Measurements from ENCODE around the gene MRTFA. TPM values are rescaled to one million over a fixed set of nuclear protein-coding genes. Genes with fewer than 3 reads are reported as not detected.
A peak's percentile ranks its signal among the peaks of the same experiment; 100 is the strongest.

The MRTFA gene
- total and polyA plus RNA-seq, 2 of the 13 experiments (the other 11 are each of a cell fraction or from before 2014, with no cell fraction given), result 2.4 to 8.2 TPM

DNA sequence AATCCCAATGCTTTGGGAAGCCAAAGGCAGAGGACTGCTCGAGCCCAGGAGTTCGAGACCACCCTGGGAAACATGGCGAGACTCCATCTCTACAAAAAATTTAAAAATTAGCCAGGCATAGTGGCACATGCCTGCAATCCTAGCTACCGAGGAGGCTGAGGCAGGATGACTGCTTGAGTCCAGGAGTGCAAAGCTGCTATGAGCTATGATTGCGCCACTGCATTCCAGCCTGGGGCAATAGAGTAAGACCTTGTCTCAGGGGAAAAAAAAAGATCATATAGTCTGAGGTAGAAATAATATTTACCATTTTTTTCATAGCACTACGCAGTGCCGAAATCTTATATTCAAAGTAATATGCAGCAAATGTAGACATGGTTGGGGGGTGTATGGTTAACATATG, 47.8 kb downstream of the MRTFA start (continued):
- TF ChIP-seq, protein P1, sequence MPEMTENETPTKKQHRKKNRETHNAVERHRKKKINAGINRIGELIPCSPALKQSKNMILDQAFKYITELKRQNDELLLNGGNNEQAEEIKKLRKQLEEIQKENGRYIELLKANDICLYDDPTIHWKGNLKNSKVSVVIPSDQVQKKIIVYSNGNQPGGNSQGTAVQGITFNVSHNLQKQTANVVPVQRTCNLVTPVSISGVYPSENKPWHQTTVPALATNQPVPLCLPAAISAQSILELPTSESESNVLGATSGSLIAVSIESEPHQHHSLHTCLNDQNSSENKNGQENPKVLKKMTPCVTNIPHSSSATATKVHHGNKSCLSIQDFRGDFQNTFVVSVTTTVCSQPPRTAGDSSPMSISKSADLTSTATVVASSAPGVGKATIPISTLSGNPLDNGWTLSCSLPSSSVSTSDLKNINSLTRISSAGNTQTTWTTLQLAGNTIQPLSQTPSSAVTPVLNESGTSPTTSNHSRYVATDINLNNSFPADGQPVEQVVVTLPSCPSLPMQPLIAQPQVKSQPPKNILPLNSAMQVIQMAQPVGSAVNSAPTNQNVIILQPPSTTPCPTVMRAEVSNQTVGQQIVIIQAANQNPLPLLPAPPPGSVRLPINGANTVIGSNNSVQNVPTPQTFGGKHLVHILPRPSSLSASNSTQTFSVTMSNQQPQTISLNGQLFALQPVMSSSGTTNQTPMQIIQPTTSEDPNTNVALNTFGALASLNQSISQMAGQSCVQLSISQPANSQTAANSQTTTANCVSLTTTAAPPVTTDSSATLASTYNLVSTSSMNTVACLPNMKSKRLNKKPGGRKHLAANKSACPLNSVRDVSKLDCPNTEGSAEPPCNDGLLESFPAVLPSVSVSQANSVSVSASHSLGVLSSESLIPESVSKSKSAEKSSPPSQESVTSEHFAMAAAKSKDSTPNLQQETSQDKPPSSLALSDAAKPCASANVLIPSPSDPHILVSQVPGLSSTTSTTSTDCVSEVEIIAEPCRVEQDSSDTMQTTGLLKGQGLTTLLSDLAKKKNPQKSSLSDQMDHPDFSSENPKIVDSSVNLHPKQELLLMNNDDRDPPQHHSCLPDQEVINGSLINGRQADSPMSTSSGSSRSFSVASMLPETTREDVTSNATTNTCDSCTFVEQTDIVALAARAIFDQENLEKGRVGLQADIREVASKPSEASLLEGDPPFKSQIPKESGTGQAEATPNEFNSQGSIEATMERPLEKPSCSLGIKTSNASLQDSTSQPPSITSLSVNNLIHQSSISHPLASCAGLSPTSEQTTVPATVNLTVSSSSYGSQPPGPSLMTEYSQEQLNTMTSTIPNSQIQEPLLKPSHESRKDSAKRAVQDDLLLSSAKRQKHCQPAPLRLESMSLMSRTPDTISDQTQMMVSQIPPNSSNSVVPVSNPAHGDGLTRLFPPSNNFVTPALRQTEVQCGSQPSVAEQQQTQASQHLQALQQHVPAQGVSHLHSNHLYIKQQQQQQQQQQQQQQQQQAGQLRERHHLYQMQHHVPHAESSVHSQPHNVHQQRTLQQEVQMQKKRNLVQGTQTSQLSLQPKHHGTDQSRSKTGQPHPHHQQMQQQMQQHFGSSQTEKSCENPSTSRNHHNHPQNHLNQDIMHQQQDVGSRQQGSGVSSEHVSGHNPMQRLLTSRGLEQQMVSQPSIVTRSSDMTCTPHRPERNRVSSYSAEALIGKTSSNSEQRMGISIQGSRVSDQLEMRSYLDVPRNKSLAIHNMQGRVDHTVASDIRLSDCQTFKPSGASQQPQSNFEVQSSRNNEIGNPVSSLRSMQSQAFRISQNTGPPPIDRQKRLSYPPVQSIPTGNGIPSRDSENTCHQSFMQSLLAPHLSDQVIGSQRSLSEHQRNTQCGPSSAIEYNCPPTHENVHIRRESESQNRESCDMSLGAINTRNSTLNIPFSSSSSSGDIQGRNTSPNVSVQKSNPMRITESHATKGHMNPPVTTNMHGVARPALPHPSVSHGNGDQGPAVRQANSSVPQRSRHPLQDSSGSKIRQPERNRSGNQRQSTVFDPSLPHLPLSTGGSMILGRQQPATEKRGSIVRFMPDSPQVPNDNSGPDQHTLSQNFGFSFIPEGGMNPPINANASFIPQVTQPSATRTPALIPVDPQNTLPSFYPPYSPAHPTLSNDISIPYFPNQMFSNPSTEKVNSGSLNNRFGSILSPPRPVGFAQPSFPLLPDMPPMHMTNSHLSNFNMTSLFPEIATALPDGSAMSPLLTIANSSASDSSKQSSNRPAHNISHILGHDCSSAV (CRISPR knock-in tag; IDR thresholded peaks at IDR 0.05; ENCODE audit: borderline replicate concordance), result no peak
- TF ChIP-seq, protein P2, sequence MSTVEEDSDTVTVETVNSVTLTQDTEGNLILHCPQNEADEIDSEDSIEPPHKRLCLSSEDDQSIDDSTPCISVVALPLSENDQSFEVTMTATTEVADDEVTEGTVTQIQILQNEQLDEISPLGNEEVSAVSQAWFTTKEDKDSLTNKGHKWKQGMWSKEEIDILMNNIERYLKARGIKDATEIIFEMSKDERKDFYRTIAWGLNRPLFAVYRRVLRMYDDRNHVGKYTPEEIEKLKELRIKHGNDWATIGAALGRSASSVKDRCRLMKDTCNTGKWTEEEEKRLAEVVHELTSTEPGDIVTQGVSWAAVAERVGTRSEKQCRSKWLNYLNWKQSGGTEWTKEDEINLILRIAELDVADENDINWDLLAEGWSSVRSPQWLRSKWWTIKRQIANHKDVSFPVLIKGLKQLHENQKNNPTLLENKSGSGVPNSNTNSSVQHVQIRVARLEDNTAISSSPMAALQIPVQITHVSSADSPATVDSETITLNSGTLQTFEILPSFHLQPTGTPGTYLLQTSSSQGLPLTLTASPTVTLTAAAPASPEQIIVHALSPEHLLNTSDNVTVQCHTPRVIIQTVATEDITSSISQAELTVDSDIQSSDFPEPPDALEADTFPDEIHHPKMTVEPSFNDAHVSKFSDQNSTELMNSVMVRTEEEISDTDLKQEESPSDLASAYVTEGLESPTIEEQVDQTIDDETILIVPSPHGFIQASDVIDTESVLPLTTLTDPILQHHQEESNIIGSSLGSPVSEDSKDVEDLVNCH (CRISPR knock-in tag; IDR thresholded peaks at IDR 0.05), result no peak
- TF ChIP-seq ZBTB25 (CRISPR knock-in tag; IDR thresholded peaks at IDR 0.05) (no peak), ZFX (CRISPR knock-in tag; IDR thresholded peaks at IDR 0.05; ENCODE audit: low read depth) (0 out of 2 replicates have a peak, but pooled peaks have one; percentile 11), ZMYM3 (CRISPR knock-in tag; IDR thresholded peaks at IDR 0.05) (peak; percentile 74; the same call in 1 of the 2 replicates), ZFY (CRISPR knock-in tag; IDR thresholded peaks at IDR 0.05) (no peak), NFE2 (CRISPR knock-in tag; IDR thresholded peaks at IDR 0.05) (no peak)
- TF ChIP-seq, protein P3, sequence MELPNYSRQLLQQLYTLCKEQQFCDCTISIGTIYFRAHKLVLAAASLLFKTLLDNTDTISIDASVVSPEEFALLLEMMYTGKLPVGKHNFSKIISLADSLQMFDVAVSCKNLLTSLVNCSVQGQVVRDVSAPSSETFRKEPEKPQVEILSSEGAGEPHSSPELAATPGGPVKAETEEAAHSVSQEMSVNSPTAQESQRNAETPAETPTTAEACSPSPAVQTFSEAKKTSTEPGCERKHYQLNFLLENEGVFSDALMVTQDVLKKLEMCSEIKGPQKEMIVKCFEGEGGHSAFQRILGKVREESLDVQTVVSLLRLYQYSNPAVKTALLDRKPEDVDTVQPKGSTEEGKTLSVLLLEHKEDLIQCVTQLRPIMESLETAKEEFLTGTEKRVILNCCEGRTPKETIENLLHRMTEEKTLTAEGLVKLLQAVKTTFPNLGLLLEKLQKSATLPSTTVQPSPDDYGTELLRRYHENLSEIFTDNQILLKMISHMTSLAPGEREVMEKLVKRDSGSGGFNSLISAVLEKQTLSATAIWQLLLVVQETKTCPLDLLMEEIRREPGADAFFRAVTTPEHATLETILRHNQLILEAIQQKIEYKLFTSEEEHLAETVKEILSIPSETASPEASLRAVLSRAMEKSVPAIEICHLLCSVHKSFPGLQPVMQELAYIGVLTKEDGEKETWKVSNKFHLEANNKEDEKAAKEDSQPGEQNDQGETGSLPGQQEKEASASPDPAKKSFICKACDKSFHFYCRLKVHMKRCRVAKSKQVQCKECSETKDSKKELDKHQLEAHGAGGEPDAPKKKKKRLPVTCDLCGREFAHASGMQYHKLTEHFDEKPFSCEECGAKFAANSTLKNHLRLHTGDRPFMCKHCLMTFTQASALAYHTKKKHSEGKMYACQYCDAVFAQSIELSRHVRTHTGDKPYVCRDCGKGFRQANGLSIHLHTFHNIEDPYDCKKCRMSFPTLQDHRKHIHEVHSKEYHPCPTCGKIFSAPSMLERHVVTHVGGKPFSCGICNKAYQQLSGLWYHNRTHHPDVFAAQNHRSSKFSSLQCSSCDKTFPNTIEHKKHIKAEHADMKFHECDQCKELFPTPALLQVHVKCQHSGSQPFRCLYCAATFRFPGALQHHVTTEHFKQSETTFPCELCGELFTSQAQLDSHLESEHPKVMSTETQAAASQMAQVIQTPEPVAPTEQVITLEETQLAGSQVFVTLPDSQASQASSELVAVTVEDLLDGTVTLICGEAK (IDR thresholded peaks at IDR 0.05), result no peak
- TF ChIP-seq, protein P3 (CRISPR knock-in tag; IDR thresholded peaks at IDR 0.05), result no peak; the same call in 1 of the 2 replicates

All from HepG2 (cell line).